Measurements from ENCODE around the gene FAM120A.

DNA sequence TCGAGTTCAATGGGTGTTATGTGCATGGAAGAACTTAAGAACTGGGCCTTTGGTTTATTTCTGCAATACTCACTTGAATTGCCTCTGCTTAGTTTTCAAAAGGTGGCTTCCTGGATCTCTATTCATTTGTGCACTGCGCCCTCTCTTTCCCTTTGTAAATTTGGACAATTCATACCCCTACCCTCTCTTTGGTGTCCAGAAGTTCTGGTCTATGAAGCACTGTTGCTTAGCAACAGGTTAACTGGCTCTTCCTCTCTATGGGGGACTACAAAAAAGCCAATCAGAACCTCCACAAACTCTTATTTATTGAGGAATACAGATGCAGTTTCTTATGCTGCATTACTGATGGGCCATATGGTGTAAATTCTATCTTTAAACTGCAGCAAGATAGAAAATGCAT lies 13.5 kb upstream of the FAM120A start:
- TF ChIP-seq, protein P1, sequence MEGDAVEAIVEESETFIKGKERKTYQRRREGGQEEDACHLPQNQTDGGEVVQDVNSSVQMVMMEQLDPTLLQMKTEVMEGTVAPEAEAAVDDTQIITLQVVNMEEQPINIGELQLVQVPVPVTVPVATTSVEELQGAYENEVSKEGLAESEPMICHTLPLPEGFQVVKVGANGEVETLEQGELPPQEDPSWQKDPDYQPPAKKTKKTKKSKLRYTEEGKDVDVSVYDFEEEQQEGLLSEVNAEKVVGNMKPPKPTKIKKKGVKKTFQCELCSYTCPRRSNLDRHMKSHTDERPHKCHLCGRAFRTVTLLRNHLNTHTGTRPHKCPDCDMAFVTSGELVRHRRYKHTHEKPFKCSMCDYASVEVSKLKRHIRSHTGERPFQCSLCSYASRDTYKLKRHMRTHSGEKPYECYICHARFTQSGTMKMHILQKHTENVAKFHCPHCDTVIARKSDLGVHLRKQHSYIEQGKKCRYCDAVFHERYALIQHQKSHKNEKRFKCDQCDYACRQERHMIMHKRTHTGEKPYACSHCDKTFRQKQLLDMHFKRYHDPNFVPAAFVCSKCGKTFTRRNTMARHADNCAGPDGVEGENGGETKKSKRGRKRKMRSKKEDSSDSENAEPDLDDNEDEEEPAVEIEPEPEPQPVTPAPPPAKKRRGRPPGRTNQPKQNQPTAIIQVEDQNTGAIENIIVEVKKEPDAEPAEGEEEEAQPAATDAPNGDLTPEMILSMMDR (conservative IDR thresholded peaks at IDR 0.05), result no peak
- no peak for TF ChIP-seq ZFX (IDR thresholded peaks at IDR 0.05)

Data from C4-2B (cell line).